Posterior cingulate gyrus (tissue), 11 donors: ENCODE data around the gene KIAA0319L.
A peak's percentile ranks its signal among the peaks of the same experiment; 100 is the strongest.

ENCODE experiments used
- DNase-seq, 10 donors: peaks; one replicate each; pipeline versions ENCODE4 v3.0.0 to v3.0.0-alpha.2; 2020 to 2021; ENCODE audit warnings: mixed read lengths in 3 of 10
- intact Hi-C: fragments of 100-400 bp; cut with DNase I; formaldehyde crosslinking; loops from one replicate; pipeline ENCODE4 v1.15.1; 2023

Gene KIAA0319L

GRCh38 chr1:35564884-35565741 lies 7.9 kb upstream of the KIAA0319L start:
- intact Hi-C loops, result loop anchor here (1.0 to 5.0 kb wide), 2 partner anchors 114 to 207 kb away; no protein-coding TSS in a partner anchor
- DNase-seq, result peak in 2 of 10 donors; percentile 70 to 83

- intact Hi-C loops, result loop anchor here (1.0 kb wide), 1 partner anchor 113 kb away; no protein-coding TSS in a partner anchor
- peak in 7 of 10 donors; percentile 73 to 94 (median 77) for DNase-seq
Measured at GRCh38 chr1:35564037-35564883, 7.1 kb upstream of the KIAA0319L start.

GRCh38 chr1:35563166-35563565 lies 6.0 kb upstream of the KIAA0319L start:
- intact Hi-C loops, result no loop called here
- peak in 2 of 10 donors; percentile 56 to 71 for DNase-seq

- DNase-seq, result peak in 2 of 10 donors; percentile 59 to 62
- intact Hi-C loops, result no loop called here
Measured at GRCh38 chr1:35561972-35562680, 4.9 kb upstream of the KIAA0319L start.

- peak in 2 of 10 donors; percentile 87 to 89 for DNase-seq
- intact Hi-C loops, result no loop called here
Measured at GRCh38 chr1:35561297-35561971, 4.2 kb upstream of the KIAA0319L start.

- DNase-seq, result peak; percentile 74 to 97 (median 84)
Measured at GRCh38 chr1:35560256-35561225, 3.3 kb upstream of the KIAA0319L start.

GRCh38 chr1:35559317-35559944 lies 2.2 kb upstream of the KIAA0319L start:
- intact Hi-C loops, result loop anchor here (2.0 to 5.0 kb wide), 2 partner anchors 83 to 367 kb away; partner anchors contain the start of genes PSMB2 and SFPQ
- peak in 2 of 10 donors; percentile 82 to 90 for DNase-seq

More at GRCh38 chr1:35560256-35561225, 3.3 kb upstream of the KIAA0319L start:
- intact Hi-C loops, result no loop called here

- peak in 3 of 10 donors; percentile 80 to 87 (median 84) for DNase-seq
- intact Hi-C loops, result loop anchor here (2.0 to 5.0 kb wide), 2 partner anchors 84 to 366 kb away; partner anchors contain the start of genes PSMB2 and SFPQ
Measured at GRCh38 chr1:35558374-35559316, 1.4 kb upstream of the KIAA0319L start.

- intact Hi-C loops, result loop anchor here (2.0 to 5.0 kb wide), 2 partner anchors 85 to 365 kb away; partner anchors contain the start of genes PSMB2 and SFPQ
- DNase-seq, result peak; percentile 94 to 99 (median 96)
Measured at GRCh38 chr1:35557611-35558373, 589 bp upstream of the KIAA0319L start, which contains the start of gene NCDN. Gene NCDN, plus strand, starts transcription at chr1:35557799. Its CDS starts 392 bp downstream, at chr1:35558191.

GRCh38 chr1:35556484-35557117 lies 602 bp downstream of the KIAA0319L start:
- DNase-seq, result no peak
- intact Hi-C loops, result loop anchor here (5.0 kb wide), 1 partner anchor 86 kb away; the partner anchor contains the start of gene PSMB2

- DNase-seq, result no peak
- intact Hi-C loops, result loop anchor here (5.0 kb wide), 1 partner anchor 86 kb away; the partner anchor contains the start of gene PSMB2
Measured at GRCh38 chr1:35555601-35556477, 1.4 kb downstream of the KIAA0319L start.

- no peak for DNase-seq
- intact Hi-C loops, result loop anchor here (5.0 kb wide), 1 partner anchor 87 kb away; the partner anchor contains the start of gene PSMB2
Measured at GRCh38 chr1:35555212-35555584, 2.0 kb downstream of the KIAA0319L start.

- no peak for DNase-seq
- intact Hi-C loops, result loop anchor here (5.0 kb wide), 1 partner anchor 88 kb away; the partner anchor contains the start of gene PSMB2
Measured at GRCh38 chr1:35554266-35555211, 2.7 kb downstream of the KIAA0319L start.
